Measurements from ENCODE around the gene TUBB1. TPM values are rescaled to one million over a fixed set of nuclear protein-coding genes. Genes with fewer than 3 reads are reported as not detected.

TUBB1 gene
- total and polyA plus RNA-seq, 2 of the 13 experiments (the other 11 are each of a cell fraction or from before 2014, with no cell fraction given), result 0.11 to 57.6 TPM

DNA sequence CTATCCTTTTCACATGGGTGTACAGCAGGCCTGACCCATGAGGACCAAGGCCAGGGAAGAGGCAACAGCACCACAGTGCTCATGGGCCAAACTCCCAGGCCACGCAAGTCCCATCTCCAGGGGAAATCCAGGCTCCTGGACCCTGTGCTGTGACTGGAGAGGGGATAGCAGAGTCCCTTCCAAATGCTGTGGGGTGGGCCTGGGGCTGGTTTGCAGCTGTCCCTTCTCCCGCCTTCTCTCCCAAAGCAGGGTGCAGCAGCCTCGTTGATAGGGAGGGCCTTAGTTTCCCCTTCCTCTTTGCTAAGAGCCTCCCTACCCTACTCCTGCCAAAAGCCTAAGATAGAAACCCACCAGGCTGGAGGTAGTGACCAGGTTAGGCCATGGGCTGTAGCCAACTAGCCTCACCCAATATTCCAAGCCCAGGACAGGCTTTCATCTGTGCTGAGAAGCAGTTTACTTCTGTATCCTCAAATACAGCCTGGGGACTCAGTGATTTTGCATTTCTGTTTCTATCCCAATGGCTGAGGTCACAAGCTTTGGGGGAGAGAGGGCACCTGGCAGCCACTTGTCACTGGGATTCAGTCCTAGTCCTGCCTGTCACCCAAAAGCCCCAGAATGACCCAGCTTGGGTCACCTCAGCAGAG is 13.6 kb upstream of the TUBB1 start (continued):
- TF ChIP-seq PRDM15 (CRISPR knock-in tag; IDR thresholded peaks at IDR 0.05), result 0 out of 2 replicates have a peak, but pooled peaks have one; percentile 37
- peak; percentile 16; the same call in 1 of the 2 replicates for TF ChIP-seq ZNF337 (CRISPR knock-in tag; IDR thresholded peaks at IDR 0.05; ENCODE audit: borderline replicate concordance, low read depth)
- no peak for TF ChIP-seq SAP130 (CRISPR knock-in tag; IDR thresholded peaks at IDR 0.05; ENCODE audit: low read depth)
- TF ChIP-seq HOXA5 (CRISPR knock-in tag; IDR thresholded peaks at IDR 0.05), result no peak
- TF ChIP-seq ZFP91 (CRISPR knock-in tag; IDR thresholded peaks at IDR 0.05; ENCODE audit: borderline replicate concordance), result peak; percentile 23; the same call in 1 of the 2 replicates
- TF ChIP-seq IRX3 (CRISPR knock-in tag; IDR thresholded peaks at IDR 0.05; ENCODE audit: borderline replicate concordance, low read depth), result no peak
- TF ChIP-seq SALL2 (CRISPR knock-in tag; IDR thresholded peaks at IDR 0.05), result no peak
- TF ChIP-seq ZNF281 (CRISPR knock-in tag; IDR thresholded peaks at IDR 0.05; ENCODE audit: borderline replicate concordance), result no peak
- TF ChIP-seq HDAC1 (CRISPR knock-in tag; IDR thresholded peaks at IDR 0.05), result no peak
- TF ChIP-seq, protein P1, sequence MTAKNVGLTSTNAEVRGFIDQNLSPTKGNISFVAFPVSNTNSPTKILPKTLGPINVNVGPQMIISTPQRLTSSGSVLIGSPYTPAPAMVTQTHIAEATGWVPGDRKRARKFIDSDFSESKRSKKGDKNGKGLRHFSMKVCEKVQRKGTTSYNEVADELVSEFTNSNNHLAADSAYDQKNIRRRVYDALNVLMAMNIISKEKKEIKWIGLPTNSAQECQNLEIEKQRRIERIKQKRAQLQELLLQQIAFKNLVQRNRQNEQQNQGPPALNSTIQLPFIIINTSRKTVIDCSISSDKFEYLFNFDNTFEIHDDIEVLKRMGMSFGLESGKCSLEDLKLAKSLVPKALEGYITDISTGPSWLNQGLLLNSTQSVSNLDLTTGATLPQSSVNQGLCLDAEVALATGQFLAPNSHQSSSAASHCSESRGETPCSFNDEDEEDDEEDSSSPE (CRISPR knock-in tag; IDR thresholded peaks at IDR 0.05), result no peak
- TF ChIP-seq, protein P2, sequence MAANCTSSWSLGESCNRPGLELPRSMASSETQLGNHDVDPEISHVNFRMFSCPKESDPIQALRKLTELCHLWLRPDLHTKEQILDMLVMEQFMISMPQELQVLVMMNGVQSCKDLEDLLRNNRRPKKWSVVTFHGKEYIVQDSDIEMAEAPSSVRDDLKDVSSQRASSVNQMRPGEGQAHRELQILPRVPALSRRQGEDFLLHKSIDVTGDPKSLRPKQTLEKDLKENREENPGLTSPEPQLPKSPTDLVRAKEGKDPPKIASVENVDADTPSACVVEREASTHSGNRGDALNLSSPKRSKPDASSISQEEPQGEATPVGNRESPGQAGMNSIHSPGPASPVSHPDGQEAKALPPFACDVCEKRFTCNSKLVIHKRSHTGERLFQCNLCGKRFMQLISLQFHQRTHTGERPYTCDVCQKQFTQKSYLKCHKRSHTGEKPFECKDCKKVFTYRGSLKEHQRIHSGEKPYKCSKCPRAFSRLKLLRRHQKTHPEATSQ (CRISPR knock-in tag; IDR thresholded peaks at IDR 0.05; ENCODE audit: borderline replicate concordance), result no peak
- no peak for TF ChIP-seq ZKSCAN5 (CRISPR knock-in tag; IDR thresholded peaks at IDR 0.05)
- TF ChIP-seq ETS1 (CRISPR knock-in tag; IDR thresholded peaks at IDR 0.05), result peak; percentile 65; the same call in 1 of the 2 replicates
- TF ChIP-seq, protein P3, sequence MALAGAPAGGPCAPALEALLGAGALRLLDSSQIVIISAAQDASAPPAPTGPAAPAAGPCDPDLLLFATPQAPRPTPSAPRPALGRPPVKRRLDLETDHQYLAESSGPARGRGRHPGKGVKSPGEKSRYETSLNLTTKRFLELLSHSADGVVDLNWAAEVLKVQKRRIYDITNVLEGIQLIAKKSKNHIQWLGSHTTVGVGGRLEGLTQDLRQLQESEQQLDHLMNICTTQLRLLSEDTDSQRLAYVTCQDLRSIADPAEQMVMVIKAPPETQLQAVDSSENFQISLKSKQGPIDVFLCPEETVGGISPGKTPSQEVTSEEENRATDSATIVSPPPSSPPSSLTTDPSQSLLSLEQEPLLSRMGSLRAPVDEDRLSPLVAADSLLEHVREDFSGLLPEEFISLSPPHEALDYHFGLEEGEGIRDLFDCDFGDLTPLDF (CRISPR knock-in tag; IDR thresholded peaks at IDR 0.05), result no peak
